Measurements from ENCODE around the gene USF1. TPM values are rescaled to one million over a fixed set of nuclear protein-coding genes. Genes with fewer than 3 reads are reported as not detected.
A peak's percentile ranks its signal among the peaks of the same experiment; 100 is the strongest.

The USF1 gene
- total RNA-seq, 2 experiments from 2014 or later = 60.9 to 83.1 TPM

- POLR2A ChIA-PET = no interaction called here
- H3K79me2 ChIP-seq (ENCODE audit: insufficient read depth, low read depth, low read length) = no peaks in the 10 kb centered on the region
- H3K9me2 ChIP-seq (ENCODE audit: insufficient read depth, low read length) = no peaks in the 10 kb centered on the region
- H3K27ac ChIP-seq (ENCODE audit: low read depth, low read length, poor library complexity, severe bottlenecking) = no peak overlapping the region
- TF ChIP-seq EZH2phosphoT487 (IDR thresholded peaks at IDR 0.05; ENCODE audit: borderline replicate concordance, low read depth, low read length) = no peak
- 0 out of 2 replicates have a peak, but pooled peaks have one; percentile 19 for TF ChIP-seq CTCF (conservative IDR thresholded peaks at IDR 0.05; ENCODE audit: low read length)
- H3K4me1 ChIP-seq (ENCODE audit: insufficient read depth, low read length, poor library complexity, severe bottlenecking) = peaks cover 11% of the 10 kb centered on the region
- no peaks in the 10 kb centered on the region for H3K9me3 ChIP-seq (ENCODE audit: low read length)
- no peak for DNase-seq (ENCODE audit: low spot score)
- CTCF ChIA-PET (ENCODE audit: unreplicated experiment) = interaction anchor here (0.5 kb wide), 1 partner anchor 43 kb away, joined by 3 read pairs; no protein-coding TSS in a partner anchor
- intact Hi-C loops (cut with micrococcal nuclease; ENCODE audit: unreplicated experiment) = loop anchor here (5.0 kb wide), 1 partner anchor 158 kb away; the partner anchor contains the start of gene USP21
- peaks cover 12% of the 10 kb centered on the region for H3K36me3 ChIP-seq (ENCODE audit: insufficient read depth, low read length)
- no peak overlapping the region for H3K4me3 ChIP-seq (ENCODE audit: low read depth, low read length, poor library complexity, severe bottlenecking)
- H2AFZ ChIP-seq (ENCODE audit: low read length) = no peak overlapping the region
- no peak overlapping the region for H3K4me2 ChIP-seq (ENCODE audit: low read length)
- no peaks in the 10 kb centered on the region for H4K20me1 ChIP-seq (ENCODE audit: insufficient read depth, low read length)
- no TSS peak for BruUV-seq (replicated peaks)
Observed at GRCh38 chr1:160999376-160999775, 46.4 kb downstream of the USF1 start.

GRCh38 chr1:160997323-160998038 is 48.3 kb downstream of the USF1 start:
- no peak overlapping the region for H3K4me3 ChIP-seq (ENCODE audit: low read depth, low read length, poor library complexity, severe bottlenecking)
- ChIA-PET CTCF (ENCODE audit: unreplicated experiment) (interaction anchor here (0.7 to 1.3 kb wide), 7 partner anchors 23 to 141 kb away, joined by 3 to 7 read pairs (median 4); partner anchors contain the start of genes F11R and KLHDC9), POLR2A (interaction anchor here (0.6 to 1.4 kb wide), 7 partner anchors 24 to 371 kb away, joined by 3 to 4 read pairs (median 3); partner anchors contain the start of genes CFAP126 and USF1)
- H3K36me3 ChIP-seq (ENCODE audit: insufficient read depth, low read length) = peaks cover 12% of the 10 kb centered on the region
- no peak overlapping the region for H3K27ac ChIP-seq (ENCODE audit: low read depth, low read length, poor library complexity, severe bottlenecking)
- peaks cover 11% of the 10 kb centered on the region for H3K4me1 ChIP-seq (ENCODE audit: insufficient read depth, low read length, poor library complexity, severe bottlenecking)
- H3K9me3 ChIP-seq (ENCODE audit: low read length) = no peaks in the 10 kb centered on the region
- DNase-seq (ENCODE audit: low spot score) = peak; percentile 70
- H2AFZ ChIP-seq (ENCODE audit: low read length) = no peak overlapping the region
- H3K79me2 ChIP-seq (ENCODE audit: insufficient read depth, low read depth, low read length) = no peaks in the 10 kb centered on the region
- H3K9me2 ChIP-seq (ENCODE audit: insufficient read depth, low read length) = no peaks in the 10 kb centered on the region
- TF ChIP-seq EZH2phosphoT487 (IDR thresholded peaks at IDR 0.05; ENCODE audit: borderline replicate concordance, low read depth, low read length) (no peak), CTCF (conservative IDR thresholded peaks at IDR 0.05; ENCODE audit: low read length) (peak; percentile 84)
- no peak overlapping the region for H3K4me2 ChIP-seq (ENCODE audit: low read length)
- no peaks in the 10 kb centered on the region for H4K20me1 ChIP-seq (ENCODE audit: insufficient read depth, low read length)
- intact Hi-C loops (cut with micrococcal nuclease; ENCODE audit: unreplicated experiment) = loop anchor here (1.0 to 5.0 kb wide), 4 partner anchors 41 to 160 kb away; partner anchors contain the start of genes TSTD1 and USP21
- no TSS peak for BruUV-seq (replicated peaks)

GRCh38 chr1:160996178-160996577 is 49.6 kb downstream of the USF1 start:
- no peak for TF ChIP-seq EZH2phosphoT487 (IDR thresholded peaks at IDR 0.05; ENCODE audit: borderline replicate concordance, low read depth, low read length)
- TF ChIP-seq CTCF (conservative IDR thresholded peaks at IDR 0.05; ENCODE audit: low read length) = no peak
- Histone ChIP-seq H3K79me2 (ENCODE audit: insufficient read depth, low read depth, low read length) (no peaks in the 10 kb centered on the region), H2AFZ (ENCODE audit: low read length) (no peak overlapping the region), H3K4me1 (ENCODE audit: insufficient read depth, low read length, poor library complexity, severe bottlenecking) (peaks cover 3% of the 10 kb centered on the region), H3K4me2 (ENCODE audit: low read length) (no peak overlapping the region), H3K4me3 (ENCODE audit: low read depth, low read length, poor library complexity, severe bottlenecking) (no peak overlapping the region), H3K9me3 (ENCODE audit: low read length) (no peaks in the 10 kb centered on the region), H3K27ac (ENCODE audit: low read depth, low read length, poor library complexity, severe bottlenecking) (no peak overlapping the region), H4K20me1 (ENCODE audit: insufficient read depth, low read length) (no peaks in the 10 kb centered on the region), H3K36me3 (ENCODE audit: insufficient read depth, low read length) (peaks cover 12% of the 10 kb centered on the region), H3K9me2 (ENCODE audit: insufficient read depth, low read length) (no peaks in the 10 kb centered on the region)
- POLR2A ChIA-PET = interaction anchor here (0.6 to 1.7 kb wide), 3 partner anchors 10 to 149 kb away, joined by 3 to 5 read pairs (median 4); no protein-coding TSS in a partner anchor
- no TSS peak for BruUV-seq (replicated peaks)
- no peak for DNase-seq (ENCODE audit: low spot score)
- CTCF ChIA-PET (ENCODE audit: unreplicated experiment) = no interaction called here
- intact Hi-C loops (cut with micrococcal nuclease; ENCODE audit: unreplicated experiment) = loop anchor here (2.0 to 5.0 kb wide), 3 partner anchors 43 to 161 kb away; partner anchors contain the start of genes TSTD1 and USP21
